A549 (cell line): ENCODE results near the gene TRANK1.

ENCODE experiments used
- CEBPB ChIP-seq, 2 experiments: fragments of >200 bp in 1 of 2; sonication (Bioruptor Twin) in 1 of 2; formaldehyde crosslinking in 1 of 2; IDR thresholded peaks; 2 replicates each; pipeline ENCODE4 v1.6.1; 2012 to 2016
- FOSL2 ChIP-seq, 2 experiments: fragments of 450-650 bp in 1 of 2; fragments of >200 bp in 1 of 2; sonication (Bioruptor Twin) in 1 of 2; formaldehyde crosslinking; IDR thresholded peaks; 2 replicates each; pipeline versions ENCODE4 v1.5.0 to v1.6.1; 2016 to 2020; ENCODE audit warnings: mild to moderate bottlenecking in 1 of 2, moderate library complexity in 1 of 2
- MAFK ChIP-seq: fragments of 450-650 bp; IDR thresholded peaks from 2 replicates; pipeline ENCODE4 v1.6.1; 2014; ENCODE audit not compliant: partially characterized antibody
- POLR2A ChIP-seq: IDR thresholded peaks from 2 replicates; pipeline ENCODE4 v1.6.1; 2012; ENCODE audit warnings: mild to moderate bottlenecking, low read length
- SMC3 ChIP-seq: fragments of >200 bp; sonication (Bioruptor Twin); formaldehyde crosslinking; IDR thresholded peaks from 3 replicates; pipeline ENCODE4 v1.6.1; 2018; ENCODE audit warnings: inconsistent platforms
- TF ChIP-seq, protein P1 (sequence below): fragments of >200 bp; sonication (Bioruptor Twin); formaldehyde crosslinking; IDR thresholded peaks from 3 replicates; pipeline ENCODE4 v1.5.1; 2016

GRCh38 chr3:36992806-36993325 is 48.0 kb upstream of the TRANK1 start, which contains the start of gene EPM2AIP1:
- TF ChIP-seq SMC3: 0 out of 3 replicates have a peak, but pooled peaks have one; percentile 17
- TF ChIP-seq CEBPB (IDR thresholded peaks at IDR 0.05): no peak
- TF ChIP-seq FOSL2 (IDR thresholded peaks at IDR 0.05): no peak
- TF ChIP-seq FOSL2 (CRISPR knock-in tag; IDR thresholded peaks at IDR 0.05): no peak
- TF ChIP-seq, protein P1, sequence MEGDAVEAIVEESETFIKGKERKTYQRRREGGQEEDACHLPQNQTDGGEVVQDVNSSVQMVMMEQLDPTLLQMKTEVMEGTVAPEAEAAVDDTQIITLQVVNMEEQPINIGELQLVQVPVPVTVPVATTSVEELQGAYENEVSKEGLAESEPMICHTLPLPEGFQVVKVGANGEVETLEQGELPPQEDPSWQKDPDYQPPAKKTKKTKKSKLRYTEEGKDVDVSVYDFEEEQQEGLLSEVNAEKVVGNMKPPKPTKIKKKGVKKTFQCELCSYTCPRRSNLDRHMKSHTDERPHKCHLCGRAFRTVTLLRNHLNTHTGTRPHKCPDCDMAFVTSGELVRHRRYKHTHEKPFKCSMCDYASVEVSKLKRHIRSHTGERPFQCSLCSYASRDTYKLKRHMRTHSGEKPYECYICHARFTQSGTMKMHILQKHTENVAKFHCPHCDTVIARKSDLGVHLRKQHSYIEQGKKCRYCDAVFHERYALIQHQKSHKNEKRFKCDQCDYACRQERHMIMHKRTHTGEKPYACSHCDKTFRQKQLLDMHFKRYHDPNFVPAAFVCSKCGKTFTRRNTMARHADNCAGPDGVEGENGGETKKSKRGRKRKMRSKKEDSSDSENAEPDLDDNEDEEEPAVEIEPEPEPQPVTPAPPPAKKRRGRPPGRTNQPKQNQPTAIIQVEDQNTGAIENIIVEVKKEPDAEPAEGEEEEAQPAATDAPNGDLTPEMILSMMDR: no peak
- no peak for TF ChIP-seq MAFK
- peak; percentile 85 for TF ChIP-seq POLR2A
